ENCODE results near the gene ELOB. TPM values are rescaled to one million over a fixed set of nuclear protein-coding genes. Genes with fewer than 3 reads are reported as not detected.

The ELOB gene
- total RNA-seq, 1 donor from 2014 or later, result 946 TPM

DNA sequence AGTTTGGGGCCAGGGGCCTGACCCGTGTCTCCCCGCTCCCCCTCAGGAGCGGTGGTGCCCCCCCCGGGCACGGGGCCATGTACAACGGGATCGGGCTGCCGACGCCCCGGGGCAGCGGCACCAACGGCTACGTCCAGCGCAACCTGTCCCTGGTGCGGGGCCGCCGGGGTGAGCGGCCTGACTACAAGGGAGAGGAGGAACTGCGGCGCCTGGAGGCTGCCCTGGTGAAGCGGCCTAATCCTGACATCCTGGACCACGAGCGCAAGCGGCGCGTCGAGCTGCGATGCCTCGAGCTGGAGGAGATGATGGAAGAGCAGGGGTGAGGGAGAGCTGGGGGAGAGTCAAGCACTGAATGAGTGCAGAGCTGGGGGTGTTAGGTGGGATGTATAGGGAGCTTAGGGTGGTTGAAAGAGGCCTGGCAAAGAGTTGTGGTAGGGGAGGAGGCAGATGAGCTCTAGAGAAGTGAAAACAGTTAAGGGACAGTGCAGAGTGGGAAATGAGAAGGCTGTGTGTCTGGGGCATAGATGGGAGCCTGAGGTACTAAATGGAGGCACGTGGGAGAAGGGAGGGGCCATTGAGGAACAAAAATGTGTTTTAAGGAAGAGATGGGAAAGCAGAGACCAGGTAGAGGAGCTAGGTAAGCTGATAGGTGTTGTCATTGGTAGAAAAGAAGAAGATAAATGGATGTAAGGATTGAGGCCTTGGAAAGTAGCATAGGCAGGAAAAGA lies 20.6 kb downstream of the ELOB start:
- TF ChIP-seq, protein P1, sequence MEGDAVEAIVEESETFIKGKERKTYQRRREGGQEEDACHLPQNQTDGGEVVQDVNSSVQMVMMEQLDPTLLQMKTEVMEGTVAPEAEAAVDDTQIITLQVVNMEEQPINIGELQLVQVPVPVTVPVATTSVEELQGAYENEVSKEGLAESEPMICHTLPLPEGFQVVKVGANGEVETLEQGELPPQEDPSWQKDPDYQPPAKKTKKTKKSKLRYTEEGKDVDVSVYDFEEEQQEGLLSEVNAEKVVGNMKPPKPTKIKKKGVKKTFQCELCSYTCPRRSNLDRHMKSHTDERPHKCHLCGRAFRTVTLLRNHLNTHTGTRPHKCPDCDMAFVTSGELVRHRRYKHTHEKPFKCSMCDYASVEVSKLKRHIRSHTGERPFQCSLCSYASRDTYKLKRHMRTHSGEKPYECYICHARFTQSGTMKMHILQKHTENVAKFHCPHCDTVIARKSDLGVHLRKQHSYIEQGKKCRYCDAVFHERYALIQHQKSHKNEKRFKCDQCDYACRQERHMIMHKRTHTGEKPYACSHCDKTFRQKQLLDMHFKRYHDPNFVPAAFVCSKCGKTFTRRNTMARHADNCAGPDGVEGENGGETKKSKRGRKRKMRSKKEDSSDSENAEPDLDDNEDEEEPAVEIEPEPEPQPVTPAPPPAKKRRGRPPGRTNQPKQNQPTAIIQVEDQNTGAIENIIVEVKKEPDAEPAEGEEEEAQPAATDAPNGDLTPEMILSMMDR (IDR thresholded peaks at IDR 0.05; ENCODE audit: insufficient read depth, low read length, severe bottlenecking), result no peak
- peaks cover 29% of the 10 kb centered on the region for H3K36me3 ChIP-seq (ENCODE audit: control insufficient read depth, insufficient read depth, low read length)
- FAIRE-seq (no peak), DNase-seq (ENCODE audit: low read depth) (no peak)
- no peak overlapping the region for H3K4me3 ChIP-seq (ENCODE audit: low read depth, low read length)
- no peaks in the 10 kb centered on the region for H3K27me3 ChIP-seq (ENCODE audit: control insufficient read depth, insufficient read depth, low read length)

DNA sequence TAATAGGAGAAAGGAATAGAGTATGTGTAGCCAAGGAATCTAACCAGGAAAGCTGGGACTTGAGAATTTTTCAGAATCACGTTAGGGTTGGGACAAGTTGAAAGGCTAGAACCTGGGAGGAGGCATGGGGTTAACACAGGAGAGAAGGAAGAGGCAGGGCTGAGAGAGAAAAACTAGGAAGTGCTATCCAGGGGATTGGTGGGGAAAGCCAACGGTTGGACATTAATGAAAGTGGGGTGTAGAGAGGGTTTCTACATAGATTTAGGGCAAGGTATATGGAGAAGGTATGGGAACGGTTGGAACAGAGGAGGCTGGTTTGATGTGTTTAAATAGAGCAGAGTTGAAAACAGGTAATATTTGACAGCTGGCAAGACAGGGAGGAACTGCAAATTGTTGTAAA lies 21.9 kb downstream of the ELOB start:
- no peak for FAIRE-seq
- TF ChIP-seq, protein P1 (IDR thresholded peaks at IDR 0.05; ENCODE audit: insufficient read depth, low read length, severe bottlenecking), result no peak
- H3K27me3 ChIP-seq (ENCODE audit: control insufficient read depth, insufficient read depth, low read length), result no peaks in the 10 kb centered on the region
- no peak for DNase-seq (ENCODE audit: low read depth)
- H3K4me3 ChIP-seq (ENCODE audit: low read depth, low read length), result no peak overlapping the region
- peaks cover 26% of the 10 kb centered on the region for H3K36me3 ChIP-seq (ENCODE audit: control insufficient read depth, insufficient read depth, low read length)

DNA sequence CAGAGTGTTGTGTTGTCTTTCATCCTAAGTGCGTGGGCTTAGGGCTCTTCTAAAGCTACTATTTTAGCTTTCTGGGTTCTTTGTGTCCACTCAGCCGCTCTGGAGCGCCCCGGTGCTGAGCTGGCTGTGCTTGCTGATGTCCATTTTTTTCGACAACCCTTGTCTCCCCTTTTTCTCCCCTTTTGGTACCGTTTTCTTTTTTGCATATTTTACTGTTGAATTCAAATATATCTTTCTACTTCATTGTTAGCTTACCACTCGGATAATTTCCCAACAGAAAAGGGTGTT lies 23.4 kb downstream of the ELOB start:
- H3K36me3 ChIP-seq (ENCODE audit: control insufficient read depth, insufficient read depth, low read length), result peaks cover 17% of the 10 kb centered on the region
- H3K4me3 ChIP-seq (ENCODE audit: low read depth, low read length), result peak overlapping the region; percentile 87
- FAIRE-seq, result no peak
- no peak for DNase-seq (ENCODE audit: low read depth)
- H3K27me3 ChIP-seq (ENCODE audit: control insufficient read depth, insufficient read depth, low read length), result no peaks in the 10 kb centered on the region
- TF ChIP-seq, protein P1 (IDR thresholded peaks at IDR 0.05; ENCODE audit: insufficient read depth, low read length, severe bottlenecking), result no peak

DNA sequence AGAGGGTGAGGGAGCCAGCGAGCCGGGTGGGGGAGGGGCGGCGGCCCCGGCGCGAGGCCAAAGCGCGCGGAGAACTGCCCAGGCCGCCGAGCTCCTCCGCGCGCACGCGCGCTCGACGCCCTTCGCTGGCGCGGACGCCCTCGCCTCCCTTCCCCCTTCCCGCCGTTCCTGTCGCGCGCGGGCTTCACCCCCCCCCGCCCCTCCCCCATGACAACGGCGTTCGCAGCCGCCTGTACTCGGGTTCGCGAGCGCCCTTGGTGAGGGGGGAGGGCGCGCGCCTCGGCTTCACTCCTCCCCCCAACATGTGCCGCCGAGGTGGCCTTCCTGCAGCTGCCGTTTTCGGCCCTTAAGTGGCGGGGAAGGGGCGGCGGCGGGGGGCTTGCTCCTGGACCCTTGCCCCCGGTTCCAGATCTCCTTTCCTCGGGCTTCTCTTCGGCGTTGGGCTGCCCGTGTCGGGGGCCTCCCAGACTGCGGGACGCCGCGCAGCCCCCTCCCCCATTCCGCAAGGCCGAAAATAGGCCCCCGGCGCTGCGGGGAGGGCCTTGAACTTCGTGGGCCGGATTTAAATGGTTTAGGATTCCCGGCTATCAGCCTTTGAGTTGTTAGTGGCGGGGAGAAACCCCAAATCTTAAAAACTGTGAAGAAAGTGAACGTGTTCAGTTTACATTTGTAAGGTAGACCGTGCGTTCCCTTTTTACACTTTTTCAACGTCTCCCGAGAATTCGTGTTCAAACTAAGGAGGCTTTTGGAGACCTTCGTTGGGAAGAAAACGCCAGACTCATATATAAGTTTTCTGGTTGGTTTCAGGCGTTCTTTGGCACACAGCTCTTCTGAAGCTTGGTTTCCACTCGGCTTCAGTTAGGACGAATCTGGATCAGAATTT lies 24.0 kb downstream of the ELOB start:
- FAIRE-seq, result no peak
- Histone ChIP-seq H3K27me3 (ENCODE audit: control insufficient read depth, insufficient read depth, low read length) (no peaks in the 10 kb centered on the region), H3K4me3 (ENCODE audit: low read depth, low read length) (peak overlapping the region; percentile 87), H3K36me3 (ENCODE audit: control insufficient read depth, insufficient read depth, low read length) (peaks cover 13% of the 10 kb centered on the region)
- TF ChIP-seq, protein P1 (IDR thresholded peaks at IDR 0.05; ENCODE audit: insufficient read depth, low read length, severe bottlenecking), result no peak
- peak; percentile 36 for DNase-seq (ENCODE audit: low read depth)

DNA sequence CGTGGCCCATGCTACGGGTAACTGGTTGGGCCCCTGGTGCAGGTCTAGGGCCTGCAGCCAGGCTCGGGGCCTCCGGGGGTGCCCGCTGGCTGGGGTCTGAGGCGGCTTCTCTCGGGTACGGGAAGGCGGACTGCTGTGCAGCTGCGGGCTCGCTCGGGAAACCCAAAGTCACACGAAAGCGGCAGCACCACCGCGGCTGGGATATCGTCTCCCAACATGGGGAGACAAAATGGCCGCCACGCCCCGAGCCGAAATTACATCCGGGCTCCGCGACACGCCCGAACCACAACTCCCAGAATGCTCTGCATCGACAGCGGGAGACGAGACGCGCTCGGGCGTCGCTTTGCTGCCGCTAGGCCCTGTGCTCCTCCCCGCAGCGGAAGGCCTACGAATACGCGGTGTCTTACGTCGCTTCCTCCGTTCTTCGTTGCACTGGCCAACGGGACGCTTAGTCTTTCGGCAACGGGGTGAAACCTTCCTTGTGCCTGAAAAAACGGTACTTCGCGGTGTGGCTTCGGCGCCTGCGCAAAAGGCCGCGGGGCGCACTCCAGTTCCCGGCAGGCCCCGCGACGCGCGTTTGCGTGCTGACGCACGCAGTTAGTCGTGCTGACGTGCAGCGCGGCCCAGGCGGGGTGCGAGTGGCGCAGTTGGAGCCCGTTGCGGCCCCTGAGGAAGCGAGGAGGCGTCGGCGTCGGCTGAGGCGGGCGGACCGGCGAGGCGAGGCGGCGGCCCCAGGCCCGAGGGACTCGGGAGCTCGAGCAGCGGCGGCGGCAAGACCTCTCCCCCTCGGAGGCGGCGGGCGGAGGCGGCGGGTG lies 24.8 kb downstream of the ELOB start, which contains the start of gene SRRM2:
SRRM2 (plus strand) TSS at position 604 of the 815 bp plus-strand sequence. CDS start 3,727 bp downstream, outside the sequence.
- H3K27me3 ChIP-seq (ENCODE audit: control insufficient read depth, insufficient read depth, low read length), result no peaks in the 10 kb centered on the region
- TF ChIP-seq, protein P1 (IDR thresholded peaks at IDR 0.05; ENCODE audit: insufficient read depth, low read length, severe bottlenecking), result no peak
- peaks cover 6% of the 10 kb centered on the region for H3K36me3 ChIP-seq (ENCODE audit: control insufficient read depth, insufficient read depth, low read length)
- no peak for FAIRE-seq
- peak; percentile 86 for DNase-seq (ENCODE audit: low read depth)
- peak within 1 kb of the TSS; percentile 87 for H3K4me3 ChIP-seq (ENCODE audit: low read depth, low read length)
